Endothelial cell of hepatic sinusoid (primary cell): Measurements from ENCODE around the gene TPP1.

Experiments
- in situ Hi-C: cut with HindIII; loops from 2 replicates; pipeline ENCODE4 v1.10.0; 2017; ENCODE audit warnings: low sequenced_read_pairs

The TPP1 gene

DNA sequence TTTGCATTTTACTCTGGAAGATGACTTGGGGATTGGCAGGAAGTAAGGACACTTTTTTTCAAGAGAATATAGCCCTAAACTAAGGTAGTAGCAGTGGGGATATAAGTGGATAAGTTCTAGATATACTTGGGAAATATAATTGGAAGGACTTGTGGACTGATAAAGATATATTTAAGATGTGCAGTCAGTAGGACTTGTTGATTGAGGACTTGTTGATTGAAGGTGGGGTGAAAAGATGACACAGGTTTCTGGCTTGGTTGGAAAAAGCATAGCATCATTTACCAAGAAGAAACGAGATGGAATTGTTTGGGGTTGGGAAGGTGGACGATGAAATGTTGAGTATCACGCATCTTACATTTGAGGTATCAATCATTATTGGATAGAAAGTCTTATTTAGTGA is 5.7 kb downstream of the TPP1 start:
- in situ Hi-C loops: no loop called here

DNA sequence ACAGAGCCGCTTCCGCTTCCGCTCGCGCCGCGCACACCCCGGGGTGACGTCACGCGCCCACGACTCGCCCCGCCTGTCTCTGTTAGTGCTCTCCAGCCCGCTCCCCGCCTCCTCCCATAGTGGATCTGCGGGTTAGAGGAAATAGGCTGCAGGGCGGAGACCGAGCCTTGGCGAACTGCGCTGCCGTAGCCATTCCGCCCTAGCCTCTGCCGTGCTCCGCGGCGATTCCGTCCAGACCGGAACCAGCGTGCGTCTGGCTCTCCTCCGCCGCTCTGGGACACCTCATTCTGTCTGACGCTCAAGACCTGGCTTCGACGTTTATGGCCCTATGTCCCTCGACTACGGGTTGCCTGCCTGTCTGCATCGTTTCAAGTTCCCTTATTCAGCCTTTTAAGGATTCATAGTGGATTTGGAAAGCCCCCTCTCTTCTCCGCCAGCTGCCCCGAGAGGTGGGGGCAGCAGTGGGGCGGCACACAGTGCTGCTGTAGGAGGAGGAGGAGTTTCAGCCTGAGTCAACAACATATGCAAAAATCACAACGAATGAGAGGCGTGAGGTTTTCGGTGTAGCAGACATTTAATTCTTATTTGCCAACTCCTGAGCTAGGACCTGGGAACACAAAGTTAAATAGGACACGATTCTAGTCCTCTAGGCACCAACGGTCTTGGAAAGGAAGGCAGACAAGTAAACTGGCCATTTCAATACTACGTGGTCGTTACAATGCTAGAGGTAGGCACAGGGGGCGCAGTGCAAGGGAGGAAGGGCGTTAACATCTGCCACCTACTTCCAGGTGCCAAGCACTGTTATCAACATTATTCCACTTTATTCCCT is 6.8 kb downstream of the TPP1 start, which contains the start of gene TAF10:
Gene TAF10, minus strand, starts transcription at position 4 of the 829 bp plus-strand sequence. CDS start 27 bp downstream, outside the sequence.
- in situ Hi-C loops: no loop called here

DNA sequence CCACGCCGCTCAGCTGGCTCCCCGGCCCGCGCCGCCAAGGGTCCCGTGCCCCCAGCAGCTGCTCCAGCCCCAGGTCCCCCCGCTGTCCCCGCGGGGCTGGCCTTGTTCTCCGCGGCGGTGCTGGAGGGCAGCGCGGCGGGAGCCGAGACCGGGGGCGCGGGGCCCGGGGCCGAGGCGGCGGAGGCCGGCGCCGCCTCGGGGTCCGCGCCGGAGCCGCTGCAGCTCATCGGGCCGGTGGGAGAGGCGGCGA is 7.3 kb downstream of the TPP1 start:
- in situ Hi-C loops: no loop called here

DNA sequence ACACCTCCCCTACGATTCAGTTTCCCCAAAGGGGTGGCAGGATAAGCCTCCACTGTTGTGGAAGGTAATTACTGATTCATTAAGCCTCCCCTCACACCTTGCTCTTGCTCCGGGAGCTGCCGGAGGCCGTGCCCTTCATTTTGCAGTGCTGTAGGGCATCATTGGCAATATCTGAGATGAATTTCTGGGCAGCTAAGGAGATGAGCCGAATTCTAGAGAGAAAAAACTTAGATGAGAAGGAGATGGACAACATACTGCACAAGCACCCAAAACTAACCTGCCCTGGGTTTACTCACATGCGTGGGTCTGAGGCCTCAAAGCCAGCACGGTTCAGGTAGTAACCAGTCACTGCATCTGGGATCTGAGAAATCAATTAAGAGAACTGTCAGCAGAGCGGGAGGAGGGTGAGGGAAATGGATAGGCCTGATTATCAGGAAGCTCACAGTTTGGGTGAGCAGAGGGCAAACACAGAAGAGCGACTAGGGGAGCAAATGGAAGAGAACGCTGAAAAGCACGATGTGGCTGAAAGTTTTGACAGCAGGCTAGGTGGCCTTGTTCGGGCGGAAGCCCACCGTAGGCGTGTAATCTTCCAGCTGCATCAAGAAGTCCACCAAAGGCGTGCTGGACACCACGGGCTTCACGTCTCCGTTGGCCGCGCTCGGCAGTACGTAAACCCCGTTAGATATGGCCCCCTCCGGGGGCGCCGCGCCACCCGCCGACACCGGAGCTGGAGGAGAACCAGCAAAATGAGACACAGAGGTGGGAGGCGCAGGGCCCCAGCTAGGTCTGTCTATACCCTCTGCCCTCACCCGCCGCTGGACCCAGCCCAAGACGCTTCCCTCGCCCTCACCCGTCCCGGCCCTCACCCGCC is 7.9 kb downstream of the TPP1 start:
- in situ Hi-C loops: no loop called here

DNA sequence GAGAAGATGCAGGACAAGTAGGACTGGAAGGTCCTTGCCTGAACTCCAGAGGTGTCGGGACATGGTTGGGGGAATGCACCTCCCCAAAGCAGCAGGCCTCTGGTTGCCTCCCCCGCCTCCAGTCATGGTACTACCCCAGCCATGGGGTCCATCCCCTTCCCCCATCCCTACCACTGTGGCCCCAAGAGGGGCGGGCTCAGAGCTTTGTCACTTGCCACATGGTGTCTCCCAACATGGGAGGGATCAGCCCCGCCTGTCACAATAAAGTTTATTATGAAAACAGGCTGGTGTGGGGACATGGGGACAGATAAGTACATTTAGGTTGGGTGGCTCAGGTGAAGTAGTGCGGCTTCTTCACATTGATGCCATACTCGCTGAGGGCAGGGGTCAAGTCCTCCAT is 8.6 kb downstream of the TPP1 start:
- in situ Hi-C loops: no loop called here

DNA sequence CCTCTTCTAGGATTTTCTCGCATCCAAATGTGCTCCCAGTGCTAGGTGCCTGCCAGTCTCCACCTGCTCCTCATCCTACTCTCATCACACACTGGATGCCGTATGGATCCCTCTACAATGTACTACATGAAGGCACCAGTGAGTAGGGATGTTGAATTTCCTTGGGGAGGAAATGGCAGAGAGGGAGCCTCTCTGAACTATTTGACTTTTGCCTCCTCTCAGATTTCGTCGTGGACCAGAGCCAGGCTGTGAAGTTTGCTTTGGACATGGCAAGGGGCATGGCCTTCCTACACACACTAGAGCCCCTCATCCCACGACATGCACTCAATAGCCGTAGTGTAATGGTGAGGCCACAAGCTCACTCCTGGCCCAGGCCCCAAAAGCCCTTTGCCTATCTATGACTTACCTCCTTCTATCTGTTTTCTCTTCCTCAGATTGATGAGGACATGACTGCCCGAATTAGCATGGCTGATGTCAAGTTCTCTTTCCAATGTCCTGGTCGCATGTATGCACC is 9.7 kb downstream of the TPP1 start:
- in situ Hi-C loops: no loop called here

DNA sequence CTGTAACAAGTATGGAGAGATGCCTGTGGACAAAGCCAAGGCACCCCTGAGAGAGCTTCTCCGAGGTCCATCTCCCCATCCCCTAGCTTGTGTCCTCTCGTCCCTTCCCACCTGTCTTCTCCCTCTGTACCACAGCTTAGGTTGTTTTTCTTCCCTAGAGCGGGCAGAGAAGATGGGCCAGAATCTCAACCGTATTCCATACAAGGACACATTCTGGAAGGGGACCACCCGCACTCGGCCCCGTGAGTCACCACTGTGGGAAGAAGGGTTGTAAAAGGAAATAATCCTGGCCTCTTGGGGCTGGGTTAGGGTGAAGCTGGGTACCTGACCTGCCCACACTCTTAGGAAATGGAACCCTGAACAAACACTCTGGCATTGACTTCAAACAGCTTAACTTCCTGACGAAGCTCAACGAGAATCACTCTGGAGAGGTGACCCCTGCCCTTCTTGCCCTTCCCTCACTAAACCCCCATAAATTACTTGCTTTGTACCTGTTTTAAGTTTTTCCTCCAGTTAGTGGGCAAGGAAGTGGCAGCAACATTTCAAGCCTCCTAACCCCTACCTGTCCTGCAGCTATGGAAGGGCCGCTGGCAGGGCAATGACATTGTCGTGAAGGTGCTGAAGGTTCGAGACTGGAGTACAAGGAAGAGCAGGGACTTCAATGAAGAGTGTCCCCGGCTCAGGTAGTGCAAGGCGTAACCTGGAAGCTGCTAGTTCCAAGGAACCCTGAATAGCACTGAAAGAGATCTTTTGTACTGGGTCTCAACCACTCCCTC is 10.3 kb downstream of the TPP1 start:
- in situ Hi-C loops: no loop called here

DNA sequence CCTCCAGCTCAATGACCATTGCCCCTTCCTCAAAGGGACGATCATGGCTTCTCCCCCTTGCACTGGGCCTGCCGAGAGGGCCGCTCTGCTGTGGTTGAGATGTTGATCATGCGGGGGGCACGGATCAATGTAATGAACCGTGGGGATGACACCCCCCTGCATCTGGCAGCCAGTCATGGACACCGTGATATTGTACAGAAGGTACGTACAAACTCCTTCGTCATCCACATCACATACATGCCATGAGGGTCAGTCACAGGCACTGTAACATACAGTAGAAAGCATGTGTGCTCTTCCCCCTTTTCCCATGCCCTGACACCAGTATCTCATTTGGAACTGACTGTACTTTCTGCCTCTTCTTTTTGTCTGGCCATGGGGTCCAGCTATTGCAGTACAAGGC is 11.2 kb downstream of the TPP1 start:
- in situ Hi-C loops: no loop called here

DNA sequence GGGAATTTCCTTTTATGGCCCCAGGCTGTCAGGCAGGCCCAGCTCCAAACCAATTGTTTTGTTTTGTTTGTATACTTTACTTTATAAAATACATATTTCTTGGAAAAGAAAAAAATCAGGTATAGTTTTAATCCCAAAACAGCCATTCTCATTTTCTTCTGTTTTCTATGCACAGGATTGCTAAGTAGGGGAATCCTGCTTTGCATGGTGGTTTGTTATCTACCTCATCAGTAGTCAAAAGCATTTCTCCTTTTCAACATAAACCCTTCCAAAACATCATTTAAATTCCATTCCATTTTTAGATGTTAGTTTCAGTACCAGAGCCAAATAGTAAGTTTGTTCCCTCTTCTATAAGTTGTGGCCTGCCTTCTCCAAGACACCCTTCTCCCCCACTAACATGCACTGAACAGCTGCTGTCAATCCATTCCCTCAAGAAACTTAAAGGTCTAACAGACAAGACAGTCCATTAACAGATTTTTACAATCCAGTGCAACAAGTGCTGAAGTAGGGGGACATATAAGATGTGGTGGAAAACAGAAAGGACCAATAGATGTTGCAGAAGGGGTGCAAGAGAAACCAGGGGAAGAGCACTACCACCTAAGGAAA is 11.9 kb downstream of the TPP1 start:
- in situ Hi-C loops: no loop called here

DNA sequence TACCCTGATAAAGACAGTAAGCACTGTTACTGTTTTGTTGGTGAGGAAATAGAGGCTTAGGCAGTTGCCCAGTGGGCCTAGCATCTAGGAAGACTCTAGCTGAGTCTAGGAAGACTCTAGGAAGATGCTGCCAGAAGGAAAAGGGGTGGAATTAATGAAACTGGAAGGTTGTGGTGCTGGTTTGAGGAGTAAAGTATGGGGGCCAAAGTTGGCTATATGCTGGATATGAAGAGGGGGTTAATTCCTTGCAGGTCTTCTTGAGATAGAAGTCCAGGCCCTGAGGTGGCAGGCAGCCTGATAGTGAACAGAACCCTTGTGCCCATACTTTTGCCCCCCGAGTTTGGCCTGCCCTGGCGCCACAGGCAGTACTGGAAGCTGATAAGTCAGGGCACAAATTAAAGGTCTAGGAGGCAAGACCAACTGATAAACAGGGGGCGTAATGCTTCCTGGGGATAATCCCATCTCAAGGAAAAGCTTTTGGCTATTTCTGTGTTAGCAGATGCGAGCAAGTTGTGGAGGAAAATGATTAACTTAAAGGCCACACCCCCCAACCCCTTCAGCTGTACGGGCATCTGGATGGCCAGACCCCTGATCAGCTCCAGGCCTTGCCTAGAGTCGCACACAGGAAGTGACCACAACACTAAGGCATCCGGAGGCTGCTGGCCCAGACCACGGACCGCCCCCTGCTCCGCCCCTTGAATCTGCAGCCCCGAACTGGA is 12.6 kb downstream of the TPP1 start:
- in situ Hi-C loops: no loop called here

DNA sequence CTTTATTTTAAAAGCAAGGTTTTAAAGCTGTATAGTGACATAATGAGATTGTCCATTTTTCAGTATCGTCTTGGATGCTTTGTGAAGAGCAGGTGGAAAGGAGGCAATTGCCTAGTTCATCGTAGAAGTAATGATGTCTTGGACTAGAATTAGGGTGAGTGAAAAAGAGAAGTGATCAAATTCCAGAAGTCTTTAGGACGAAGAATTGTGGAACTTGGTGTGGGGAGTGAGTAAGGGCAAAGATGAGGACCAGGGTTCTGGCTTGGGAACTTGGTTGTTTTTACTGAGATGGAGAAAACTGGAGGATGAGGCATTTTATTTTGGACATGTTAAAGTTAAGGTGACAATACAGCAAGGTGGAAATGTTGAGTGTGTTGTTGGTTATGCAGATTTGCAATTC is 14.4 kb downstream of the TPP1 start:
- in situ Hi-C loops: no loop called here

DNA sequence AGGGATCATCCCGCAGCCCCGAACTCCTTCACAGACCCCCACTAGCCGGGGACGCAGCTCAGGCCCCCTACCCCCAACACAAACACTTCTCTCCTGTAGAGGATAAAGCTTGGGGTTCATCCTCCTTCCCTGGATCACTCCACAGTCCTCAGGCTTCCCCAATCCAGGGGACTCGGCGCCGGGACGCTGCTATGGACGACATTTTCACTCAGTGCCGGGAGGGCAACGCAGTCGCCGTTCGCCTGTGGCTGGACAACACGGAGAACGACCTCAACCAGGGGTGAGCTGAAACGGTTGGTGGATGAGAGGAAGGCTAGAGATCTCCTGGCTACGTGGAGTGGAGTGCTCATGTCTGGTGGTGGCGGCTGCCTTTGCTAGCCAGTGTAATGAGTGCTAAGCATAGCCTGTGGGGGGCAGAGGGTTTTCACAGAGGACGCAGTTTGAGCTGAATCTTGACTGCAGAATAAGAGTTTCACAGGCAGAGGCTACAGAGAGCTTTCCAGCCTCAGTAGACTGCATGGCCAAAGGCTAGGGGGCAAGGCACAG is 15.1 kb downstream of the TPP1 start:
- in situ Hi-C loops: no loop called here

DNA sequence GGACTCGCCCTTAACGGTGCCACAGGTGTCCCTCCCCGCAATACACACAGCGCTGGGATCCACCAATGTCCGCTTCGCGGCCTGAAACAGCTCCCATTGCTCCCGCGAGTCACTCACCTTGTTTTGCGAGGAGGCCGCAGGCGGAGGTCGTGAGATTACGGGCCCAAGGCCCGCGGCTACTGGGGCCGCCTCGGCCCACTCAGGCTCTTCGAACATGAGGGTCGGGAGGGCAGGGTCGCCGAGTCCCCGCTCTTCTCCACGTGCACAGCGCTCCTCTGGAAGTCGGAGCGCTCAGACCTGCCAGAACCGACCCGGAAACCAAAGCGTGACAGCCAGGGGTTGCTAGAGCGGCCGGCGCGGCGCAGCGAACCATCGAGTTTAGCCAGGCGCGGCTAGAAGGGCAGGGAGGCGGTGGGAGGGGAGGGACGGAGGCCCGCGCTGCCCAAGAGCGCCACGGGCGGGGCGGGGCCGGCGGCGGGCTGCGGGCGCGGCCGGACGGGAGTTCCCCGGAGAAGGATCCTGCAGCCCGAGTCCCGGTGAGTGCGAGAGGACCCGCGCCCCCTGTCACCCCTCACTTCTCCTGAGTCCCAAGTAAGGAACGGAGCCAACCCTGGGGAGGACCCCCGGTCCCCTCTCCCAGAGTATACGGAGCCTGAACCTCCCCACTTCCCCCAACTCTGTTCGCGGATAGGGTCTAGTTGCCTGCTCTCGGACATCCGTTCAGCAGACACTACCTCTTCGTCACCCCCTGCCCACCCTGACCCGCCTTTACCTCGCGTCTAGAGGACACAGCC is 15.7 kb downstream of the TPP1 start, which contains the start of the genes ILK and RRP8:
Gene ILK, plus strand, starts transcription at position 488 of the 794 bp plus-strand sequence. CDS start 498 bp downstream, outside the sequence.
Gene RRP8, minus strand, starts transcription at position 330 of the 794 bp plus-strand sequence. Its CDS starts 114 bp downstream, at position 216.
- in situ Hi-C loops: no loop called here

DNA sequence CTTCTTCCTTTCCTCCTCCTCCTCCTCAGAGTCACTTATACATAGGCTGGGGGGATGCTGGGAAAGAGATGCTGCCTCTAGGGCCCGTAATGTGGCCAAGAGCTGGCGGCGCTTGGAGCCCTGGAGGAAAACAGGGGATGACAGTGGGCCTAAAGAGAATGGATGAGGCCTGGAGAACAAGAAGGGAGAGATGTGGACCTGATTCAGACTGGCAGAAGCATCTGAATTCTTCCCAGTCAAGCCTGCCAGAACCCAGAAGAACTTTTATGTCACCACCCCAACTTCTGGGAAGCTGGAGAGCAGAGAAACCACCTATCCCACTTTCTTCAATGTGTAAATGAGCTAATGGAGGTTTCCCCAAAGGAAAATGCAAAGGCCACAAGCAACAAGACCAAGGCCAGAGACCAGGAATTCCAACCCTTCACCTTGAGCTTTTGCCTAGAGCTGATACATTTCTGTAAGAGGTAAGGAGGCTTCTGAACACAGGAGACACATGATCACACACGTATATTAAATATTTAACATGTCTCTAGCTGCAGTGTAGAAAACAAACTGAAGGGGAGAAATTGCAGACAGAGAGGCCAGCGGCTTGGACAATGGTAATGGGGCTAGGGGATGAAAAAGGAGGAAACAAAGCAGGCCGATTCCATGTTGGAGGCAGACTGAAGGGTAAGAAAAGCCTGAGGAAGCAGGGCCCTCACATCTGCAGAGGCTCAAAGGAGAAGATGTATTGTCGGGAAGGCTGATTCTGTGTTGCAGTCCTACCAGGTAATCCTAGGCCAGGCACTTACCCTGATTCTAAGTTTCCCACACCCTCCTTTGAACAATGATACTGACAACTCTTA is 16.9 kb downstream of the TPP1 start:
- in situ Hi-C loops: no loop called here

DNA sequence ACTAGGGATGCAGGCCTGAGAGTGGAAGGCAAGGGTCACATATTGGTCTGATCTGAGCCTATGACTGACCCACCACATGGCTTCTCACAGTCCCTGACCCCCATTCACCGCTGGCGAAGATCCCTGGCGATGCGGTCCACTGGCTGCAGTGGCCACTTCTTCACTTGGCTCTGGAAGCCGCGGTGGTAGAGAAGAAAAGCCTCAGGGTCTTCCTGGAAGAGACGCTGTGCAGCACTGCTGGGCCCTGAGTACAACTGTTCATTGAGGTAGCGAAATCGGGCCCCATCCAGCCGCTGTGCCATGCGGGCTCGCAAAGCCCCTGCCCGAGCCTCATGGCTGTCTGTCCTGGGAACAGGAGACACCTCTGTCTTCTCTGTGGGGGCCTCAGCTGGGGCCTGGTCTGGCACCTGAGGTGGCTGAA is 18.2 kb downstream of the TPP1 start:
- in situ Hi-C loops: no loop called here

DNA sequence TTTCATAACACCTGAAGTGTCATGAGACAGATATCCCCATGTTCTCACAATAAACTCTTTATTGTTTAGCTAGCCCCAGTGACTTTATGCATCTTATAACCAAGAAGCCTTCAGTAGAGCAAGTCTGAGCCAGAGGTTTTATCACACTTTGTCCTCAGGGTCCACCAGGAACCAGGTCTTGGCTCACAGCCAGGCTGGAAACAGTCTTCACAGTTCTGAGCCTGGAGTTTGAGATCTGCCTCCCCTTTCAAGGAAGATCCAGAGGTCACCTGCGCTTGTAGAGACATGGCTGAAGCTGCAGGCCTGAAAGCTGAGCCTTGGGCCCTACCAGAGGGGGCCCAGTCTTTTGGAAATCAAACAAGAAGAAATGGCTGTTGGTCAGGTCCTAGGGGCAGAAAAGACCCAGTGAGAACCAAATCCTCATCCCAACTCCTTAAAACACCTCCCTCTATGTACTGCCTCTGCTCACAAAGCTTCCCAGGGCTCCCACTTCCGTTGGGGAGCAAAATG is 19.3 kb downstream of the TPP1 start:
- in situ Hi-C loops: no loop called here

DNA sequence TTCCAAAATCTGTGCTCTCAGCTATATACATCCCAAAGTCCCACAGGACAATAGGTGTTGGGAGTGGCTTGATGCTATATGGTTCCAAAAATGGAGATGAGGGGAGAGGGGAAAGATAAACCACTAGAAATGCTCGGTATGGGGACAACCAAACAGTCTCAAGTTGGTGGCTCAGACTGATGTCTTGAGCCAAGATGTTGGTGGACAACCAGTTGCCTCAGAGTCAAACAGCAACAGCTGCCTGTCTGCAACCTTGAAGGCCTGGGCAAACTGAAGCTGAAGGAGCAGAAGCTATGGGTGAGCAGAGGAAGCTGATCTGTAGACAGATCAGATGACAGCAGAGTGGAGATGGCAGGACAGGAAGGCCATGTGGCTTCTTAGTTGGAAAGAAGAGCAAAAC is 19.8 kb downstream of the TPP1 start:
- in situ Hi-C loops: no loop called here

DNA sequence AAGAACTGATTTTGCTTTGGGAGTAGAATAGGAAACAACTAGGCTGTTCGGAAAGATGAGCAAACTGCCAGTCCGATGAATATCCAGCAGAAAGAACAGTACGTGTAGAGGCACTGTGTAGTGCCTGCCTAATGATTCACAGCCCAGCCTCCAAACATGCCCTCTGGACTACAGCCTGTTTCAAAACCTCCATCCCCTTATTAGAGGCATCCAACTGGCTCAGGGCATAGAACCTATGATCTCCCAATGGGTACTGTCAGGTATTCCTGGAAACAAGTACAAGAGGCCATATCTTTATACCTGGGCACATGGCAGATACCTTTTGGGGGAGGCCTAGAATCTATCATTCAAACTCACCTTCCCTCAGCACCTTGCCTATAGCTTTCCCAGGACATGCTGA is 20.7 kb downstream of the TPP1 start:
- in situ Hi-C loops: no loop called here
